Mucosa of gallbladder (tissue), 1 donor: ENCODE measurements around the gene CNTNAP5. TPM values are rescaled to one million over a fixed set of nuclear protein-coding genes. Genes with fewer than 3 reads are reported as not detected.
A peak's percentile ranks its signal among the peaks of the same experiment; 100 is the strongest.
"Not testable (repeated sequence)": the region's sequence is repeated elsewhere in the genome, so short reads cannot be mapped to it uniquely, and the experiment has no call there.

Source experiments
- DNase-seq: peaks from one replicate; pipeline ENCODE4 v3.0.0-alpha.2; 2020; ENCODE audit warnings: low spot score
- total RNA-seq: library from RNA; stranded (reverse); gene quantifications from one replicate; pipeline ENCODE4 v1.2.1, GENCODE V29; 2021
- donor health status: DM: no; HTN: no; CAD: no.

CNTNAP5 gene
- total RNA-seq, 1 donor from 2014 or later: 31.7 TPM

GRCh38 chr2:124320051-124320688 is 295.1 kb downstream of the CNTNAP5 start:
- no peak for DNase-seq

GRCh38 chr2:124323321-124323720 is 298.2 kb downstream of the CNTNAP5 start:
- no peak for DNase-seq

GRCh38 chr2:124325667-124326440 is 300.8 kb downstream of the CNTNAP5 start:
- no peak for DNase-seq

GRCh38 chr2:124327303-124327702 is 302.2 kb downstream of the CNTNAP5 start:
- DNase-seq: no peak

GRCh38 chr2:124328397-124328796 is 303.3 kb downstream of the CNTNAP5 start:
- no peak for DNase-seq

GRCh38 chr2:124333784-124334183 is 308.7 kb downstream of the CNTNAP5 start:
- peak; percentile 18 for DNase-seq

- no peak for DNase-seq
Measured at GRCh38 chr2:124335058-124335457, 310.0 kb downstream of the CNTNAP5 start.

GRCh38 chr2:124339709-124340108 is 314.6 kb downstream of the CNTNAP5 start:
- no peak for DNase-seq

- peak; percentile 18 for DNase-seq
Measured at GRCh38 chr2:124343827-124344498, 318.9 kb downstream of the CNTNAP5 start.

GRCh38 chr2:124347209-124347608 is 322.1 kb downstream of the CNTNAP5 start:
- no peak for DNase-seq

GRCh38 chr2:124353656-124354055 is 328.6 kb downstream of the CNTNAP5 start:
- no peak for DNase-seq

GRCh38 chr2:124354466-124354865 is 329.4 kb downstream of the CNTNAP5 start:
- DNase-seq: no peak

GRCh38 chr2:124361966-124362365 is 336.9 kb downstream of the CNTNAP5 start:
- not testable (repeated sequence) for DNase-seq

- no peak for DNase-seq
Measured at GRCh38 chr2:124369181-124369580, 344.1 kb downstream of the CNTNAP5 start.

GRCh38 chr2:124380221-124380749 is 355.2 kb downstream of the CNTNAP5 start:
- DNase-seq: no peak

- DNase-seq: no peak
Measured at GRCh38 chr2:124382067-124382618, 357.1 kb downstream of the CNTNAP5 start.

- DNase-seq: no peak
Measured at GRCh38 chr2:124395961-124396360, 370.9 kb downstream of the CNTNAP5 start.

GRCh38 chr2:124402274-124402673 is 377.2 kb downstream of the CNTNAP5 start:
- no peak for DNase-seq

- not testable (repeated sequence) for DNase-seq
Measured at GRCh38 chr2:124407836-124408534, 382.9 kb downstream of the CNTNAP5 start.

- no peak for DNase-seq
Measured at GRCh38 chr2:124424074-124424473, 399.0 kb downstream of the CNTNAP5 start.

- no peak for DNase-seq
Measured at GRCh38 chr2:124426122-124426521, 401.0 kb downstream of the CNTNAP5 start.

GRCh38 chr2:124426625-124427024 is 401.5 kb downstream of the CNTNAP5 start:
- DNase-seq: no peak
